ENCODE data around the gene RMDN2. TPM values are rescaled to one million over a fixed set of nuclear protein-coding genes. Genes with fewer than 3 reads are reported as not detected.

The RMDN2 gene
- total RNA-seq, 1 experiment from 2014 or later, result 4.4 TPM

DNA sequence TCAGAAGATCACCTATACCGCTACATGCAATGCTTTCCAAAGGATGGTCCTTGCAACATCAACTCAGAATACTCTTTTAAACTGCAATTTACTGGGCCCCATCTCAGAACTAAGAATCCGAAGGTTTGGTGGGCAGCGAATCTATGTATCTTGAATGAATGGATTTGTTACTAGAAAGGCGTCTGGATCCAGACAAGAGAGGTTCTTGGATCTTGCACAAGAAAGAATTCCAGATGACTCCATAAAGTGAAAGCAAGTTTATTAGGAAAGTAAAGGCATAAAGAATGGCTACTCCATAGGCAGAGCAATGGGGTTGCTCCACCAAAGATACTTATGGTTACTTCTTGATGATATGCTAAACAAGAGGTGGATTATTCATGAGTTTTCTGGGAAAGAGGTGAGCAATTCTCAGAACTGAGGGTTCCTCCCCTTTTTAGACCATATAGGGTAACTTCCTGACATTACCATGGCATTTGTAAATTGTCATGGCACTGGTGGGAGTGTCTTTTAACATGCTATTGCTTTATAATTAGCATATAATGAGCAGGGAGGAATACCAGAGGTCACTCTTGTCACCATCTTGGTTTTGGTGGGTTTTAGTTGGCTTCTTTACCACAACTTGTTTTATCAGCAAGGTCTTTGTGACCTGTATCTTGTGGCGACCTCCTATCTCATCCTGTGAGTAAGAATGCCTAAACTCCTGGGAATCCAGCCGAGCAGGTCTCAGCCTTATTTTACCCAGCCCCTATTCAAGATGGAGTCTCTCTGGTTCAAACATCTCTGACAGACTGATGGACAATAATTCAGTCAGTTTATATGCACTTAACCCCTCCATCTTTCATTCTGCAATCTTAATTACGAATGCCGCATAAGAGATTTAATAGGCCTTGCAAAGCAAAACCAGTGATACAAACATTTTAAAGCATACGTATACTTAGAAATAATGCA lies 7.5 kb upstream of the RMDN2 start:
- H3K9me3 ChIP-seq (ENCODE audit: control insufficient read depth, insufficient read depth, low read depth, low read length), result no peaks in the 10 kb centered on the region
- intact Hi-C loops (cut with micrococcal nuclease; ENCODE audit: unreplicated experiment), result no loop called here
- peaks cover 26% of the 10 kb centered on the region for H3K27me3 ChIP-seq (ENCODE audit: control insufficient read depth, insufficient read depth, low read length)
- no TSS peak for BruUV-seq (replicated peaks)
- no peak for ATAC-seq
- TF ChIP-seq POLR2AphosphoS5 (IDR thresholded peaks at IDR 0.05; ENCODE audit: low read depth, low read length) (no peak), TCF7L2 (IDR thresholded peaks at IDR 0.05; ENCODE audit: low read depth, low read length) (no peak), SIN3A (IDR thresholded peaks at IDR 0.05; ENCODE audit: borderline replicate concordance, insufficient read depth, low read depth, low read length) (no peak)
- TF ChIP-seq, protein P1, sequence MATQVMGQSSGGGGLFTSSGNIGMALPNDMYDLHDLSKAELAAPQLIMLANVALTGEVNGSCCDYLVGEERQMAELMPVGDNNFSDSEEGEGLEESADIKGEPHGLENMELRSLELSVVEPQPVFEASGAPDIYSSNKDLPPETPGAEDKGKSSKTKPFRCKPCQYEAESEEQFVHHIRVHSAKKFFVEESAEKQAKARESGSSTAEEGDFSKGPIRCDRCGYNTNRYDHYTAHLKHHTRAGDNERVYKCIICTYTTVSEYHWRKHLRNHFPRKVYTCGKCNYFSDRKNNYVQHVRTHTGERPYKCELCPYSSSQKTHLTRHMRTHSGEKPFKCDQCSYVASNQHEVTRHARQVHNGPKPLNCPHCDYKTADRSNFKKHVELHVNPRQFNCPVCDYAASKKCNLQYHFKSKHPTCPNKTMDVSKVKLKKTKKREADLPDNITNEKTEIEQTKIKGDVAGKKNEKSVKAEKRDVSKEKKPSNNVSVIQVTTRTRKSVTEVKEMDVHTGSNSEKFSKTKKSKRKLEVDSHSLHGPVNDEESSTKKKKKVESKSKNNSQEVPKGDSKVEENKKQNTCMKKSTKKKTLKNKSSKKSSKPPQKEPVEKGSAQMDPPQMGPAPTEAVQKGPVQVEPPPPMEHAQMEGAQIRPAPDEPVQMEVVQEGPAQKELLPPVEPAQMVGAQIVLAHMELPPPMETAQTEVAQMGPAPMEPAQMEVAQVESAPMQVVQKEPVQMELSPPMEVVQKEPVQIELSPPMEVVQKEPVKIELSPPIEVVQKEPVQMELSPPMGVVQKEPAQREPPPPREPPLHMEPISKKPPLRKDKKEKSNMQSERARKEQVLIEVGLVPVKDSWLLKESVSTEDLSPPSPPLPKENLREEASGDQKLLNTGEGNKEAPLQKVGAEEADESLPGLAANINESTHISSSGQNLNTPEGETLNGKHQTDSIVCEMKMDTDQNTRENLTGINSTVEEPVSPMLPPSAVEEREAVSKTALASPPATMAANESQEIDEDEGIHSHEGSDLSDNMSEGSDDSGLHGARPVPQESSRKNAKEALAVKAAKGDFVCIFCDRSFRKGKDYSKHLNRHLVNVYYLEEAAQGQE (IDR thresholded peaks at IDR 0.05; ENCODE audit: insufficient read depth in 1 of 2, low read depth in 2 of 2, low read length in 1 of 2), result no peak
- H3K4me1 ChIP-seq (ENCODE audit: control insufficient read depth, insufficient read depth, low read length), result no peaks in the 10 kb centered on the region
- ChIA-PET POLR2A (no interaction called here), CTCF (no interaction called here)
- no peak overlapping the region for H3K27ac ChIP-seq (ENCODE audit: low read length)
- no peaks in the 10 kb centered on the region for H3K36me3 ChIP-seq (ENCODE audit: control insufficient read depth, insufficient read depth, low read length)
- no peak for DNase-seq (ENCODE audit: low read depth, low spot score)
- in situ Hi-C loops (cut with HindIII; ENCODE audit: low pct_unique_long_range_greater_than_20kb, low sequenced_read_pairs), result no loop called here
- H3K4me3 ChIP-seq (ENCODE audit: low read depth in 2 of 2, low read length in 2 of 2), result no peak overlapping the region

DNA sequence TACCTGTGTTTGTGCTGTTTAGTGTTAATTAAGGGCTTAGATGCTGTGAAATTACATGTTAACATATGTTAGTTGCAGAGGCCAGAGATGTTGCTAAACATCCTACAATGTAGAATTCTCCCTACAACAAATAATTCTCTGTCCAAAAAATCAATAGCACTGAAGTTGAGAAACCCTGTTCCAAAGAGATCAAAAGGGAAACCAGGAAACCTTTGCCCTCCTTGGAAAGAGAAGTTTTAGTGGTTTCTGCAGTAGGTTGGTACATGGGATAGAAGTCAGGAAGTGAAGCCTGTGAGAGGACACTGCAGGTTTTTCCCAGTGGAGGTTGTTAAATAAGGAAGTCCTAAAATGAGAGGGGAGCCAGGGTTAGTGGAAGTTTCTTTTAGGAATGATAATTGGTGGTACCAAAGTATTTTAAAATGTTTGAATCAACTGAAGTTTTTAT lies 6.3 kb upstream of the RMDN2 start:
- H3K9me3 ChIP-seq (ENCODE audit: control insufficient read depth, insufficient read depth, low read depth, low read length), result no peaks in the 10 kb centered on the region
- no peak for DNase-seq (ENCODE audit: low read depth, low spot score)
- BruUV-seq (replicated peaks), result no TSS peak
- peaks cover 27% of the 10 kb centered on the region for H3K27me3 ChIP-seq (ENCODE audit: control insufficient read depth, insufficient read depth, low read length)
- H3K4me1 ChIP-seq (ENCODE audit: control insufficient read depth, insufficient read depth, low read length), result no peaks in the 10 kb centered on the region
- H3K27ac ChIP-seq (ENCODE audit: low read length), result no peak overlapping the region
- no peak overlapping the region for H3K4me3 ChIP-seq (ENCODE audit: low read depth in 2 of 2, low read length in 2 of 2)
- H3K36me3 ChIP-seq (ENCODE audit: control insufficient read depth, insufficient read depth, low read length), result no peaks in the 10 kb centered on the region
- in situ Hi-C loops (cut with HindIII; ENCODE audit: low pct_unique_long_range_greater_than_20kb, low sequenced_read_pairs) (no loop called here), intact Hi-C loops (cut with micrococcal nuclease; ENCODE audit: unreplicated experiment) (no loop called here)
- no peak for ATAC-seq
- ChIA-PET CTCF (no interaction called here), POLR2A (no interaction called here)
- TF ChIP-seq, protein P2, sequence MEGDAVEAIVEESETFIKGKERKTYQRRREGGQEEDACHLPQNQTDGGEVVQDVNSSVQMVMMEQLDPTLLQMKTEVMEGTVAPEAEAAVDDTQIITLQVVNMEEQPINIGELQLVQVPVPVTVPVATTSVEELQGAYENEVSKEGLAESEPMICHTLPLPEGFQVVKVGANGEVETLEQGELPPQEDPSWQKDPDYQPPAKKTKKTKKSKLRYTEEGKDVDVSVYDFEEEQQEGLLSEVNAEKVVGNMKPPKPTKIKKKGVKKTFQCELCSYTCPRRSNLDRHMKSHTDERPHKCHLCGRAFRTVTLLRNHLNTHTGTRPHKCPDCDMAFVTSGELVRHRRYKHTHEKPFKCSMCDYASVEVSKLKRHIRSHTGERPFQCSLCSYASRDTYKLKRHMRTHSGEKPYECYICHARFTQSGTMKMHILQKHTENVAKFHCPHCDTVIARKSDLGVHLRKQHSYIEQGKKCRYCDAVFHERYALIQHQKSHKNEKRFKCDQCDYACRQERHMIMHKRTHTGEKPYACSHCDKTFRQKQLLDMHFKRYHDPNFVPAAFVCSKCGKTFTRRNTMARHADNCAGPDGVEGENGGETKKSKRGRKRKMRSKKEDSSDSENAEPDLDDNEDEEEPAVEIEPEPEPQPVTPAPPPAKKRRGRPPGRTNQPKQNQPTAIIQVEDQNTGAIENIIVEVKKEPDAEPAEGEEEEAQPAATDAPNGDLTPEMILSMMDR (IDR thresholded peaks at IDR 0.05), result no peak
- TF ChIP-seq, protein P1 (IDR thresholded peaks at IDR 0.05; ENCODE audit: insufficient read depth in 1 of 2, low read depth in 2 of 2, low read length in 1 of 2), result no peak
- TF ChIP-seq POLR2AphosphoS5 (IDR thresholded peaks at IDR 0.05; ENCODE audit: low read depth, low read length) (no peak), SIN3A (IDR thresholded peaks at IDR 0.05; ENCODE audit: borderline replicate concordance, insufficient read depth, low read depth, low read length) (no peak), TCF7L2 (IDR thresholded peaks at IDR 0.05; ENCODE audit: low read depth, low read length) (no peak)
